HG03432 (cell line): ENCODE data around the gene GRM8.

Source experiments
- ATAC-seq: cut with Tn5 transposase; IDR thresholded peaks from one replicate; pipeline ENCODE4 v1.9.1; 2021; ENCODE audit warnings: mild to moderate bottlenecking, moderate library complexity; ENCODE audit not compliant: unreplicated experiment

The GRM8 gene

GRCh38 chr7:127151379-127151778 is 101.4 kb downstream of the GRM8 start:
- no peak for ATAC-seq

GRCh38 chr7:127150543-127150942 is 102.2 kb downstream of the GRM8 start:
- no peak for ATAC-seq

GRCh38 chr7:127146746-127147536 is 105.8 kb downstream of the GRM8 start:
- no peak for ATAC-seq

- no peak for ATAC-seq
These were observed 115.6 kb downstream of the GRM8 start for GRCh38 chr7:127137146-127137545.

- no peak for ATAC-seq
These were observed 116.8 kb downstream of the GRM8 start for GRCh38 chr7:127135871-127136485.

- ATAC-seq, result no peak
These were observed 129.5 kb downstream of the GRM8 start for GRCh38 chr7:127123220-127123619.

- ATAC-seq, result no peak
These were observed 133.2 kb downstream of the GRM8 start for GRCh38 chr7:127119517-127119916.

- peak; percentile 74 for ATAC-seq
These were observed 137.9 kb downstream of the GRM8 start for GRCh38 chr7:127114742-127115265.

- ATAC-seq, result peak; percentile 95
These were observed 145.1 kb downstream of the GRM8 start for GRCh38 chr7:127107601-127108007.

GRCh38 chr7:127093340-127093739 is 159.4 kb downstream of the GRM8 start:
- ATAC-seq, result no peak

GRCh38 chr7:127091620-127092019 is 161.1 kb downstream of the GRM8 start:
- ATAC-seq, result no peak

GRCh38 chr7:127089146-127089545 is 163.6 kb downstream of the GRM8 start:
- ATAC-seq, result no peak

GRCh38 chr7:127081539-127081938 is 171.2 kb downstream of the GRM8 start:
- no peak for ATAC-seq

GRCh38 chr7:127080576-127080975 is 172.2 kb downstream of the GRM8 start:
- no peak for ATAC-seq

GRCh38 chr7:127066974-127067373 is 185.8 kb downstream of the GRM8 start:
- ATAC-seq, result no peak

- no peak for ATAC-seq
These were observed 193.3 kb downstream of the GRM8 start for GRCh38 chr7:127059475-127059874.

- no peak for ATAC-seq
These were observed 194.8 kb downstream of the GRM8 start for GRCh38 chr7:127057918-127058317.

GRCh38 chr7:127056202-127056601 is 196.5 kb downstream of the GRM8 start:
- ATAC-seq, result no peak

- no peak for ATAC-seq
These were observed 205.2 kb downstream of the GRM8 start for GRCh38 chr7:127047521-127047920.

- ATAC-seq, result no peak
These were observed 210.9 kb downstream of the GRM8 start for GRCh38 chr7:127041689-127042452.

GRCh38 chr7:127040042-127040441 is 212.7 kb downstream of the GRM8 start:
- no peak for ATAC-seq

- ATAC-seq, result no peak
These were observed 213.2 kb downstream of the GRM8 start for GRCh38 chr7:127039541-127039940.
